Nephron progenitor cell (in vitro differentiated cells): ENCODE measurements around the gene MCF2L2.

Experiments used
- DNase-seq: peaks from one replicate; pipeline ENCODE4 v3.0.0; 2021
- H3K27ac Mint-ChIP-seq: 2 replicates; pipeline ENCODE4 v1.8.0; 2021; ENCODE audit warnings: mild to moderate bottlenecking, moderate library complexity, mixed read lengths
- H3K27me3 Mint-ChIP-seq: 2 replicates; pipeline ENCODE4 v1.8.0; 2021; ENCODE audit warnings: mild to moderate bottlenecking, low read depth, mixed read lengths; ENCODE audit not compliant: poor library complexity
- H3K36me3 Mint-ChIP-seq: 2 replicates; pipeline ENCODE4 v1.8.0; 2021; ENCODE audit warnings: low read depth, mixed read lengths
- H3K4me1 Mint-ChIP-seq: 2 replicates; pipeline ENCODE4 v1.8.0; 2021; ENCODE audit warnings: mixed read lengths
- H3K4me3 Mint-ChIP-seq: 2 replicates; pipeline ENCODE4 v1.8.0; 2021; ENCODE audit warnings: mild to moderate bottlenecking, moderate library complexity, mixed read lengths
- H3K9me3 Mint-ChIP-seq: 2 replicates; pipeline ENCODE4 v1.8.0; 2021; ENCODE audit warnings: mild to moderate bottlenecking, moderate library complexity, mixed read lengths
- TF ChIP-seq, protein P1 (sequence below): fragments of 200-600 bp; sonication (generic); IDR thresholded peaks from 2 replicates; pipeline ENCODE4 v1.5.0; 2021; ENCODE audit warnings: antibody characterized with exemption

The MCF2L2 gene

DNA sequence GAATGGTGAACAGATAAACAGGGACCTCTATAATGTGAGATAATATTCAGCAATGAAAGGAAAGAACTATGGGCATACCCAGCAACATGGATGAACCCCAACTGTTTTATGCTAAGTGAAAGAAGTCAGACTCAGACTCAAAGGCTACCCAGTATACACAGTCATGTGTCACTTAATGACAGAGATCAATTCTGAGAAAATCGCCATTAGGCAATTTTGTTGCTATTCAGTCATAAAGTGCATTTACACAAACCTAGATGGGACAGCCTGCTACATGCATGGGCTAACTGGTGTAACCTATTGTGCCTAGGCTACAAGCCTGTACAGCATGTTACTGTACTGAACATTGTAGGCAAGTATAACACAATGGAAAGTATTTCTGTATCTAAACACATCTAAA, 98.9 kb downstream of the MCF2L2 start:
- Mint-ChIP-seq H3K36me3 (no peaks in the 10 kb centered on the region), H3K9me3 (no peaks in the 10 kb centered on the region), H3K4me3 (no peak overlapping the region), H3K4me1 (no peaks in the 10 kb centered on the region), H3K27ac (no peak overlapping the region), H3K27me3 (peaks cover 6% of the 10 kb centered on the region)
- DNase-seq: no peak
- TF ChIP-seq, protein P1, sequence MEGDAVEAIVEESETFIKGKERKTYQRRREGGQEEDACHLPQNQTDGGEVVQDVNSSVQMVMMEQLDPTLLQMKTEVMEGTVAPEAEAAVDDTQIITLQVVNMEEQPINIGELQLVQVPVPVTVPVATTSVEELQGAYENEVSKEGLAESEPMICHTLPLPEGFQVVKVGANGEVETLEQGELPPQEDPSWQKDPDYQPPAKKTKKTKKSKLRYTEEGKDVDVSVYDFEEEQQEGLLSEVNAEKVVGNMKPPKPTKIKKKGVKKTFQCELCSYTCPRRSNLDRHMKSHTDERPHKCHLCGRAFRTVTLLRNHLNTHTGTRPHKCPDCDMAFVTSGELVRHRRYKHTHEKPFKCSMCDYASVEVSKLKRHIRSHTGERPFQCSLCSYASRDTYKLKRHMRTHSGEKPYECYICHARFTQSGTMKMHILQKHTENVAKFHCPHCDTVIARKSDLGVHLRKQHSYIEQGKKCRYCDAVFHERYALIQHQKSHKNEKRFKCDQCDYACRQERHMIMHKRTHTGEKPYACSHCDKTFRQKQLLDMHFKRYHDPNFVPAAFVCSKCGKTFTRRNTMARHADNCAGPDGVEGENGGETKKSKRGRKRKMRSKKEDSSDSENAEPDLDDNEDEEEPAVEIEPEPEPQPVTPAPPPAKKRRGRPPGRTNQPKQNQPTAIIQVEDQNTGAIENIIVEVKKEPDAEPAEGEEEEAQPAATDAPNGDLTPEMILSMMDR: no peak

DNA sequence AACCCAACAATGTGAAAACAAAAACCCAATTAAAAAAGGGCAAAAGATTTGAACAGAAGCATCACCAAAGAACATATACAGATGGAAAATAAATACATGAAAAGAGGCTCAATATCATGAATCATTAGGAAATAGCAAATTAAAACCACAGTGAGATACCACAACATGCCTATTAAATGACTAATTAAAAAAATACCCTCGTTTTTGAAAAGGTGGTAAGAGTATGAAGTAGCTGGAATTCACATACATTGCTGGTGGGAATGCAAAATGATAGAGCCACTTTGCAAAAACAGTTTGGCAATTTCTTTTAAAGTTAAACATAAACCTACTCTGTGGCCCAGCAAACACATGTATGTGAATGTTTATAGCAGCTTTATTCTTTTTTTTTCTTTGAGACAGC, 99.6 kb downstream of the MCF2L2 start:
- Mint-ChIP-seq H3K27ac (no peak overlapping the region), H3K36me3 (no peaks in the 10 kb centered on the region), H3K4me1 (no peaks in the 10 kb centered on the region), H3K9me3 (no peaks in the 10 kb centered on the region), H3K4me3 (no peak overlapping the region), H3K27me3 (peaks cover 4% of the 10 kb centered on the region)
- no peak for DNase-seq
- TF ChIP-seq, protein P1: no peak

DNA sequence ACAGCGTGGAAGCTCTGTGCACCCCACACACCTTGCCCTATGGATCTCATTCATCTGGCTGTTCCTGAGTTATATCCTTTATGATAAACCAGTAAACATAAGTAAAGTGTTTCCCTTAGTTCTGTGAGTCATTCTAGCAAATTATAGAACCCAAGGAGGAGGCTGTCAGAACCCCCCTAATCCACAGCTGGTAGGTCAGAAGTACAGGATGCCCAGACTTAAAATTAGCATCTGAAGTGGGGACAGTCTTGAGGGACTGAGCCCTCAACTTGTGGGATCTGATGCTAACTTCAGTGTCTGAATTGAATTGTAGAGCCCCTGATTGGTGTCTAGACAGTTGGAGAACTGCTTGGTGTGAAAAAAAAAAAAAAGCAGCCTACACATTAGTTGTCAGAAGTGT, 100.3 kb downstream of the MCF2L2 start:
- H3K27ac Mint-ChIP-seq: no peak overlapping the region
- H3K9me3 Mint-ChIP-seq: no peaks in the 10 kb centered on the region
- H3K4me1 Mint-ChIP-seq: no peaks in the 10 kb centered on the region
- H3K27me3 Mint-ChIP-seq: peaks cover 4% of the 10 kb centered on the region
- TF ChIP-seq, protein P1: no peak
- DNase-seq: no peak
- no peaks in the 10 kb centered on the region for H3K36me3 Mint-ChIP-seq
- H3K4me3 Mint-ChIP-seq: no peak overlapping the region

DNA sequence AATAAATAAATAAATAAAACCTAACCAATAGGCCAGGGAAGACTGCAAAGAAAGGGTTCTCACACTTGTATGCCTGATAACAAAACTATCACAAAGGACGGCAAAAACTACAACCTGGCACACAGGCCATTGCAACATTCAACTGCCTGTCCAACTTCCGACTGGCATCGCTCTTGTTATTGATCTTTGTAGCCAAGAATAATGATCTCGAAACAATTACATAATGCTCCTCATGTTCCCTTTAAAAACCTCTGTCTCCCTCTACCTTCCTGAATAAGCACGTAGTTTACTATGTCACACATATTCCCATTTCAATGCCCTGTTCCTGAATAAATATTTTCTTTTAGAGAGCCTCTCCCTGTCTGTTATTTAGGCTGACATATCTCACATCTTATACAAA, 101.1 kb downstream of the MCF2L2 start:
- Mint-ChIP-seq H3K9me3 (no peaks in the 10 kb centered on the region), H3K4me3 (no peak overlapping the region), H3K4me1 (no peaks in the 10 kb centered on the region), H3K27me3 (peaks cover 4% of the 10 kb centered on the region), H3K36me3 (no peaks in the 10 kb centered on the region), H3K27ac (no peak overlapping the region)
- TF ChIP-seq, protein P1: no peak
- no peak for DNase-seq

DNA sequence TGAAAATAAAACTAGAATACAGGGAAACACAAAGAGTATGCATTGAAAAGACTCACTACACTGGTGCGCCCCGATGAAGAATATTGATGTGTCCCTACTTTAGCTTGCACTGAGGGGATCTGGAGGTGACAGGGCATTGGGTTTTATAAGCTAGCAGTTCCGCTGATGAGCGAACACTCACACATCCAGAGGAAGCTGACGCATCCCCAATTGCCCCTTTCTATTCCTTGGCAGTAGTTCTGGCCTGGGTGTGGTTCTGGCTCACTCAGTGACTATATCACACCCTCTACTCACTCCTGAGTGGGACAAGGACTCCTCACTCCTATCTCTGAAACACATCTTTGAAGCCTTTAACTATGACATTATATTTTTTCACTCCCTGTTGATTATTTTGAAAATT, 104.3 kb downstream of the MCF2L2 start:
- H3K36me3 Mint-ChIP-seq: no peaks in the 10 kb centered on the region
- H3K27ac Mint-ChIP-seq: no peak overlapping the region
- no peaks in the 10 kb centered on the region for H3K9me3 Mint-ChIP-seq
- TF ChIP-seq, protein P1: no peak
- H3K4me3 Mint-ChIP-seq: no peak overlapping the region
- DNase-seq: no peak
- no peaks in the 10 kb centered on the region for H3K4me1 Mint-ChIP-seq
- no peaks in the 10 kb centered on the region for H3K27me3 Mint-ChIP-seq

DNA sequence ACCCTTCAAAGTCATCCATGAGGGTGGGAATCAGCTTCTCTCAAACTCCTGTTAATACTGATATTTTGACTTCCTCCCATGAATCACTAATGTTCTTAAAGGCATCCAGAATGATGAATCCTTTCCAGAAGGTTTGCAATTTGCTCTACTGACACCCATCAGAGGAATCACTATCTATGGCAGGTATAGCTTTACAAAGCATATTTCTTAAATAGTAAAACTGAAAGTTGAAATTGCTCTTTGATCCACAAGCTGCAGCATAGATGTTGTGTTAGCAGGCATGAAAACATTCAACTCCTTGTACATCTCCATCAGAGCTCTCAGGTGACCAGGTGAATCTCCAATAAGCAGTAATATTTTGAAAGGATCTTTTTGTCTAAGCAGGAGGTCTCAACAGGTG, 109.0 kb downstream of the MCF2L2 start:
- H3K9me3 Mint-ChIP-seq: no peaks in the 10 kb centered on the region
- no peak overlapping the region for H3K4me3 Mint-ChIP-seq
- no peak overlapping the region for H3K27ac Mint-ChIP-seq
- peaks cover under 1% of the 10 kb centered on the region for H3K4me1 Mint-ChIP-seq
- TF ChIP-seq, protein P1: no peak
- DNase-seq: no peak
- peaks cover 4% of the 10 kb centered on the region for H3K27me3 Mint-ChIP-seq
- H3K36me3 Mint-ChIP-seq: no peaks in the 10 kb centered on the region
